Smooth muscle cell (in vitro differentiated cells): ENCODE measurements around the gene CDCA7. TPM values are rescaled to one million over a fixed set of nuclear protein-coding genes. Genes with fewer than 3 reads are reported as not detected.

Experiments used
- DNase-seq: peaks from one replicate; lab custom pipeline; 2025; ENCODE audit not compliant: unreplicated experiment; lab: John Stamatoyannopoulos, UW
- H2AFZ ChIP-seq: fragments of 200-600 bp; sonication (generic); 2 replicates; pipeline ENCODE4 v1.6.0; 2016; ENCODE audit warnings: antibody characterized with exemption, low read depth, mild to moderate bottlenecking
- H3F3A ChIP-seq: fragments of 200-600 bp; sonication (generic); 2 replicates; pipeline ENCODE4 v1.6.0; 2017; ENCODE audit warnings: antibody characterized with exemption, low read depth
- H3K27ac ChIP-seq: fragments of 200-600 bp; sonication (generic); 2 replicates; pipeline ENCODE4 v1.5.1; 2016; ENCODE audit warnings: low read depth, mild to moderate bottlenecking
- H3K27me3 ChIP-seq: fragments of 200-600 bp; sonication (generic); 2 replicates; pipeline ENCODE4 v1.6.1; 2016; ENCODE audit warnings: low read depth, mild to moderate bottlenecking
- H3K36me3 ChIP-seq: fragments of 200-600 bp; sonication (generic); 2 replicates; pipeline ENCODE4 v1.5.1; 2016; ENCODE audit warnings: low read depth
- H3K4me1 ChIP-seq: fragments of 200-600 bp; sonication (generic); 2 replicates; pipeline ENCODE4 v1.5.1; 2016; ENCODE audit warnings: low read depth
- H3K4me2 ChIP-seq: fragments of 200-600 bp; sonication (generic); 2 replicates; pipeline ENCODE4 v1.6.0; 2016; ENCODE audit warnings: mild to moderate bottlenecking
- H3K4me3 ChIP-seq: fragments of 200-600 bp; sonication (generic); 2 replicates; pipeline ENCODE4 v1.5.1; 2016; ENCODE audit warnings: mild to moderate bottlenecking
- H3K79me2 ChIP-seq: fragments of 200-600 bp; sonication (generic); 2 replicates; pipeline ENCODE4 v1.6.0; 2016; ENCODE audit warnings: low read depth, mild to moderate bottlenecking
- H3K9ac ChIP-seq: fragments of 200-600 bp; sonication (generic); 2 replicates; pipeline ENCODE4 v1.6.0; 2016; ENCODE audit warnings: low read depth
- H3K9me3 ChIP-seq: fragments of 200-600 bp; sonication (generic); replicated peaks from 2 replicates; pipeline ENCODE4 v1.5.1; 2016; ENCODE audit warnings: low read depth
- H4K20me1 ChIP-seq: fragments of 200-600 bp; sonication (generic); 2 replicates; pipeline ENCODE4 v1.6.0; 2016; ENCODE audit warnings: low read depth
- CTCF ChIP-seq: fragments of 200-600 bp; sonication (generic); IDR thresholded peaks from 2 replicates; pipeline ENCODE4 v1.5.1; 2017; ENCODE audit warnings: borderline replicate concordance, mild to moderate bottlenecking, antibody characterized with exemption; ENCODE audit not compliant: insufficient read depth, poor library complexity, severe bottlenecking
- WGBS: methylation state at CpG from one replicate; pipeline ENCODE4 v1.1.7; 2016; ENCODE audit warnings: low lambda C conversion rate; 5-methylcytosine and 5-hydroxymethylcytosine counted together
- polyA plus RNA-seq: library from polyadenylated mRNA; unstranded; fragments of >200 nt; fragmentation: Nextera tagmentation; extraction: Ambion mirVana; gene quantifications from 2 replicates; pipeline ENCODE4 v1.2.1, GENCODE V29; 2016
- total RNA-seq: library from RNA; depleted of rRNA; stranded (reverse); fragments of >200 nt; gene quantifications from 2 replicates; pipeline ENCODE4 v1.2.3, GENCODE V29; 2014

The CDCA7 gene
- total and polyA plus RNA-seq, 2 experiments from 2014 or later, result 2.7 to 7.3 TPM

- Histone ChIP-seq H3K4me2 (no peak overlapping the region), H3K27me3 (peaks cover 62% of the 10 kb centered on the region), H3K27ac (no peak overlapping the region), H3K79me2 (no peaks in the 10 kb centered on the region), H2AFZ (no peak overlapping the region), H3K9me3 (no peaks in the 10 kb centered on the region), H3K9ac (no peak overlapping the region), H3K36me3 (no peaks in the 10 kb centered on the region), H3F3A (no peaks in the 10 kb centered on the region), H3K4me3 (no peak overlapping the region), H3K4me1 (peaks cover 6% of the 10 kb centered on the region), H4K20me1 (no peaks in the 10 kb centered on the region)
- WGBS, result 54% methylated on average over 8 of the region's 8 CpGs
- TF ChIP-seq CTCF, result no peak
- no peak for DNase-seq
Measured at GRCh38 chr2:173404841-173405750, 50.4 kb downstream of the CDCA7 start.

GRCh38 chr2:173407176-173407575, 52.5 kb downstream of the CDCA7 start:
- H3K27me3 ChIP-seq, result peaks cover 48% of the 10 kb centered on the region
- no peak for DNase-seq
- no peak for TF ChIP-seq CTCF
- H2AFZ ChIP-seq, result no peak overlapping the region
- no peaks in the 10 kb centered on the region for H3K4me1 ChIP-seq
- no peak overlapping the region for H3K9ac ChIP-seq
- no peaks in the 10 kb centered on the region for H3K36me3 ChIP-seq
- H3F3A ChIP-seq, result no peaks in the 10 kb centered on the region
- WGBS, result 92% methylated on average over 5 of the region's 5 CpGs
- no peak overlapping the region for H3K4me2 ChIP-seq
- H4K20me1 ChIP-seq, result no peaks in the 10 kb centered on the region
- no peak overlapping the region for H3K4me3 ChIP-seq
- no peaks in the 10 kb centered on the region for H3K9me3 ChIP-seq
- H3K27ac ChIP-seq, result no peak overlapping the region
- no peaks in the 10 kb centered on the region for H3K79me2 ChIP-seq

- TF ChIP-seq CTCF, result no peak
- 84% methylated on average over 4 of the region's 4 CpGs for WGBS
- no peaks in the 10 kb centered on the region for H3K4me1 ChIP-seq
- H3K9me3 ChIP-seq, result no peaks in the 10 kb centered on the region
- no peaks in the 10 kb centered on the region for H3F3A ChIP-seq
- no peaks in the 10 kb centered on the region for H4K20me1 ChIP-seq
- H3K27ac ChIP-seq, result no peak overlapping the region
- peaks cover 48% of the 10 kb centered on the region for H3K27me3 ChIP-seq
- no peak overlapping the region for H3K4me2 ChIP-seq
- no peak overlapping the region for H3K9ac ChIP-seq
- no peak for DNase-seq
- H3K79me2 ChIP-seq, result no peaks in the 10 kb centered on the region
- no peaks in the 10 kb centered on the region for H3K36me3 ChIP-seq
- H2AFZ ChIP-seq, result no peak overlapping the region
- H3K4me3 ChIP-seq, result no peak overlapping the region
Measured at GRCh38 chr2:173407646-173408045, 53.0 kb downstream of the CDCA7 start.
